Measurements from ENCODE around the gene ZDHHC14. TPM values are rescaled to one million over a fixed set of nuclear protein-coding genes. Genes with fewer than 3 reads are reported as not detected.
"Not testable (repeated sequence)": the region's sequence is repeated elsewhere in the genome, so short reads cannot be mapped to it uniquely, and the experiment has no call there.

ZDHHC14 gene
- total RNA-seq, 2 donors from 2014 or later = 2.1 to 2.2 TPM

GRCh38 chr6:157467339-157467738 is 86.3 kb downstream of the ZDHHC14 start:
- ATAC-seq (replicated peaks) = not testable (repeated sequence)

GRCh38 chr6:157468054-157468453 is 87.1 kb downstream of the ZDHHC14 start:
- H3K36me3 Mint-ChIP-seq (ENCODE audit: low read depth) = no peaks in the 10 kb centered on the region

More at GRCh38 chr6:157467339-157467738, 86.3 kb downstream of the ZDHHC14 start:
- not testable (repeated sequence) for H3K27me3 Mint-ChIP-seq; H3K27ac Mint-ChIP-seq; H3K36me3 Mint-ChIP-seq (ENCODE audit: low read depth); H3K4me3 Mint-ChIP-seq; H3K4me1 Mint-ChIP-seq; H3K9me3 Mint-ChIP-seq

GRCh38 chr6:157468574-157468973 is 87.6 kb downstream of the ZDHHC14 start:
- Mint-ChIP-seq H3K4me1 (no peaks in the 10 kb centered on the region), H3K4me3 (no peak overlapping the region), H3K36me3 (ENCODE audit: low read depth) (no peaks in the 10 kb centered on the region), H3K27me3 (no peaks in the 10 kb centered on the region), H3K27ac (no peak overlapping the region), H3K9me3 (no peaks in the 10 kb centered on the region)
- ATAC-seq (replicated peaks) = no peak

More at GRCh38 chr6:157468054-157468453, 87.1 kb downstream of the ZDHHC14 start:
- ATAC-seq (replicated peaks) = no peak
- no peak overlapping the region for H3K4me3 Mint-ChIP-seq
- H3K27ac Mint-ChIP-seq = no peak overlapping the region
- H3K9me3 Mint-ChIP-seq = no peaks in the 10 kb centered on the region
- H3K27me3 Mint-ChIP-seq = no peaks in the 10 kb centered on the region
- no peaks in the 10 kb centered on the region for H3K4me1 Mint-ChIP-seq

GRCh38 chr6:157469378-157469777 is 88.4 kb downstream of the ZDHHC14 start:
- peaks cover under 1% of the 10 kb centered on the region for H3K4me1 Mint-ChIP-seq
- H3K27me3 Mint-ChIP-seq = no peaks in the 10 kb centered on the region
- H3K9me3 Mint-ChIP-seq = no peaks in the 10 kb centered on the region
- H3K27ac Mint-ChIP-seq = no peak overlapping the region
- no peak overlapping the region for H3K4me3 Mint-ChIP-seq
- ATAC-seq (replicated peaks) = no peak
- no peaks in the 10 kb centered on the region for H3K36me3 Mint-ChIP-seq (ENCODE audit: low read depth)

- H3K4me3 Mint-ChIP-seq = no peak overlapping the region
- H3K27ac Mint-ChIP-seq = no peak overlapping the region
- H3K36me3 Mint-ChIP-seq (ENCODE audit: low read depth) = no peaks in the 10 kb centered on the region
- H3K9me3 Mint-ChIP-seq = no peaks in the 10 kb centered on the region
- ATAC-seq (replicated peaks) = no peak
- H3K4me1 Mint-ChIP-seq = peaks cover 8% of the 10 kb centered on the region
- no peaks in the 10 kb centered on the region for H3K27me3 Mint-ChIP-seq
Observed at GRCh38 chr6:157471077-157471686, 90.2 kb downstream of the ZDHHC14 start.

- H3K27me3 Mint-ChIP-seq = peaks cover 3% of the 10 kb centered on the region
- no peaks in the 10 kb centered on the region for H3K36me3 Mint-ChIP-seq (ENCODE audit: low read depth)
- H3K4me3 Mint-ChIP-seq = no peak overlapping the region
- H3K9me3 Mint-ChIP-seq = no peaks in the 10 kb centered on the region
- peaks cover 8% of the 10 kb centered on the region for H3K4me1 Mint-ChIP-seq
- H3K27ac Mint-ChIP-seq = no peak overlapping the region
- no peak for ATAC-seq (replicated peaks)
Observed at GRCh38 chr6:157471895-157472686, 91.1 kb downstream of the ZDHHC14 start.

- Mint-ChIP-seq H3K27ac (no peak overlapping the region), H3K36me3 (ENCODE audit: low read depth) (no peaks in the 10 kb centered on the region), H3K9me3 (no peaks in the 10 kb centered on the region), H3K4me1 (peaks cover 8% of the 10 kb centered on the region), H3K4me3 (no peak overlapping the region), H3K27me3 (peaks cover 3% of the 10 kb centered on the region)
- ATAC-seq (replicated peaks) = no peak
Observed at GRCh38 chr6:157476797-157477196, 95.8 kb downstream of the ZDHHC14 start.

GRCh38 chr6:157478926-157479325 is 97.9 kb downstream of the ZDHHC14 start:
- H3K4me3 Mint-ChIP-seq = no peak overlapping the region
- H3K27ac Mint-ChIP-seq = no peak overlapping the region
- no peaks in the 10 kb centered on the region for H3K9me3 Mint-ChIP-seq
- H3K36me3 Mint-ChIP-seq (ENCODE audit: low read depth) = no peaks in the 10 kb centered on the region
- peaks cover 8% of the 10 kb centered on the region for H3K4me1 Mint-ChIP-seq
- no peak for ATAC-seq (replicated peaks)
- H3K27me3 Mint-ChIP-seq = peaks cover 3% of the 10 kb centered on the region

- Mint-ChIP-seq H3K9me3 (no peaks in the 10 kb centered on the region), H3K27me3 (peaks cover 3% of the 10 kb centered on the region), H3K4me3 (no peak overlapping the region), H3K27ac (no peak overlapping the region), H3K4me1 (peaks cover 5% of the 10 kb centered on the region), H3K36me3 (ENCODE audit: low read depth) (no peaks in the 10 kb centered on the region)
- ATAC-seq (replicated peaks) = no peak
Observed at GRCh38 chr6:157479464-157480303, 98.7 kb downstream of the ZDHHC14 start.

- H3K4me1 Mint-ChIP-seq = peaks cover 1% of the 10 kb centered on the region
- peak overlapping the region; percentile 39 for H3K27ac Mint-ChIP-seq
- H3K27me3 Mint-ChIP-seq = peaks cover 3% of the 10 kb centered on the region
- no peaks in the 10 kb centered on the region for H3K36me3 Mint-ChIP-seq (ENCODE audit: low read depth)
- H3K4me3 Mint-ChIP-seq = no peak overlapping the region
- H3K9me3 Mint-ChIP-seq = no peaks in the 10 kb centered on the region
- ATAC-seq (replicated peaks) = no peak
Observed at GRCh38 chr6:157481189-157481864, 100.3 kb downstream of the ZDHHC14 start.

GRCh38 chr6:157481865-157482249 is 100.9 kb downstream of the ZDHHC14 start:
- no peak overlapping the region for H3K4me3 Mint-ChIP-seq
- H3K36me3 Mint-ChIP-seq (ENCODE audit: low read depth) = no peaks in the 10 kb centered on the region
- ATAC-seq (replicated peaks) = no peak
- peaks cover 7% of the 10 kb centered on the region for H3K4me1 Mint-ChIP-seq
- no peaks in the 10 kb centered on the region for H3K9me3 Mint-ChIP-seq
- H3K27me3 Mint-ChIP-seq = no peaks in the 10 kb centered on the region
- peak overlapping the region; percentile 39 for H3K27ac Mint-ChIP-seq

GRCh38 chr6:157483770-157484169 is 102.8 kb downstream of the ZDHHC14 start:
- Mint-ChIP-seq H3K27me3 (no peaks in the 10 kb centered on the region), H3K9me3 (no peaks in the 10 kb centered on the region), H3K4me1 (peaks cover 8% of the 10 kb centered on the region), H3K27ac (no peak overlapping the region), H3K4me3 (no peak overlapping the region), H3K36me3 (ENCODE audit: low read depth) (no peaks in the 10 kb centered on the region)
- no peak for ATAC-seq (replicated peaks)

GRCh38 chr6:157484181-157484580 is 103.2 kb downstream of the ZDHHC14 start:
- Mint-ChIP-seq H3K27ac (no peak overlapping the region), H3K4me3 (no peak overlapping the region), H3K9me3 (no peaks in the 10 kb centered on the region), H3K27me3 (no peaks in the 10 kb centered on the region), H3K4me1 (peaks cover 8% of the 10 kb centered on the region), H3K36me3 (ENCODE audit: low read depth) (no peaks in the 10 kb centered on the region)
- ATAC-seq (replicated peaks) = no peak

GRCh38 chr6:157486572-157486971 is 105.6 kb downstream of the ZDHHC14 start:
- Mint-ChIP-seq H3K4me3 (peak overlapping the region; percentile 43), H3K9me3 (no peaks in the 10 kb centered on the region), H3K36me3 (ENCODE audit: low read depth) (no peaks in the 10 kb centered on the region), H3K4me1 (peaks cover 16% of the 10 kb centered on the region), H3K27ac (peak overlapping the region; percentile 83), H3K27me3 (no peaks in the 10 kb centered on the region)
- ATAC-seq (replicated peaks) = peak; percentile 78

All from activated T-helper 17 cell treated with anti-CD3 and anti-CD28 coated beads, Interleukin-2, amount 50 U/mL, for 72 hours (primary cell).